Liver (tissue), 3 donors: Measurements from ENCODE around the gene DOCK1.

Source experiments
- EGR1 ChIP-seq, 2 donors: IDR thresholded peaks; 2 replicates each; pipeline ENCODE4 v1.6.1; 2016 to 2018; ENCODE audit warnings: antibody characterized with exemption in 2 of 2, low read depth in 2 of 2
- FOXA1 ChIP-seq: IDR thresholded peaks from 2 replicates; pipeline ENCODE4 v1.6.1; 2016; ENCODE audit warnings: antibody characterized with exemption
- GABPA ChIP-seq, 2 donors: IDR thresholded peaks in 1 of 2; conservative IDR thresholded peaks in 1 of 2; 2 replicates each; pipeline ENCODE4 v1.6.1; 2016; ENCODE audit warnings: antibody characterized with exemption in 2 of 2, mild to moderate bottlenecking in 1 of 2, moderate library complexity in 1 of 2
- HNF4A ChIP-seq, 2 donors: conservative IDR thresholded peaks; 2 replicates each; pipeline ENCODE4 v1.6.1; 2016; ENCODE audit warnings: antibody characterized with exemption in 2 of 2, mild to moderate bottlenecking in 2 of 2
- JUND ChIP-seq, 2 donors: IDR thresholded peaks; 2 replicates each; pipeline ENCODE4 v1.6.1; 2016; ENCODE audit warnings: antibody characterized with exemption in 2 of 2
- MAX ChIP-seq: IDR thresholded peaks from 2 replicates; pipeline ENCODE4 v1.6.1; 2016; ENCODE audit warnings: antibody characterized with exemption
- NR2F2 ChIP-seq: IDR thresholded peaks from 2 replicates; pipeline ENCODE4 v1.6.1; 2016; ENCODE audit warnings: antibody characterized with exemption
- RAD21 ChIP-seq, 2 donors: IDR thresholded peaks; 2 replicates each; pipeline ENCODE4 v1.6.1; 2016; ENCODE audit warnings: antibody characterized with exemption in 2 of 2, mild to moderate bottlenecking in 2 of 2
- REST ChIP-seq: IDR thresholded peaks from 2 replicates; pipeline ENCODE4 v1.6.1; 2016; ENCODE audit warnings: antibody characterized with exemption, mild to moderate bottlenecking
- SP1 ChIP-seq: IDR thresholded peaks from 2 replicates; pipeline ENCODE4 v1.6.1; 2018; ENCODE audit warnings: antibody characterized with exemption, mild to moderate bottlenecking
- TAF1 ChIP-seq: conservative IDR thresholded peaks from 2 replicates; pipeline ENCODE4 v1.6.1; 2016; ENCODE audit warnings: antibody characterized with exemption, mild to moderate bottlenecking
- ZBTB33 ChIP-seq: IDR thresholded peaks from 2 replicates; pipeline ENCODE4 v1.6.1; 2016; ENCODE audit warnings: antibody characterized with exemption
- TF ChIP-seq, protein P1 (sequence below): fragments of 150-350 bp; IDR thresholded peaks from 2 replicates; pipeline ENCODE4 v1.5.1; 2017; ENCODE audit warnings: improper control_type of control experiment, low read depth, low read length; ENCODE audit not compliant: missing input control
- TF ChIP-seq, protein P2 (sequence below): IDR thresholded peaks from 2 replicates; pipeline ENCODE4 v1.6.1; 2016; ENCODE audit warnings: antibody characterized with exemption
- donor health status: healthy.
- donor health status: healthy.

GRCh38 chr10:127259347-127259746 is 354.1 kb downstream of the DOCK1 start:
- TF ChIP-seq, protein P1, sequence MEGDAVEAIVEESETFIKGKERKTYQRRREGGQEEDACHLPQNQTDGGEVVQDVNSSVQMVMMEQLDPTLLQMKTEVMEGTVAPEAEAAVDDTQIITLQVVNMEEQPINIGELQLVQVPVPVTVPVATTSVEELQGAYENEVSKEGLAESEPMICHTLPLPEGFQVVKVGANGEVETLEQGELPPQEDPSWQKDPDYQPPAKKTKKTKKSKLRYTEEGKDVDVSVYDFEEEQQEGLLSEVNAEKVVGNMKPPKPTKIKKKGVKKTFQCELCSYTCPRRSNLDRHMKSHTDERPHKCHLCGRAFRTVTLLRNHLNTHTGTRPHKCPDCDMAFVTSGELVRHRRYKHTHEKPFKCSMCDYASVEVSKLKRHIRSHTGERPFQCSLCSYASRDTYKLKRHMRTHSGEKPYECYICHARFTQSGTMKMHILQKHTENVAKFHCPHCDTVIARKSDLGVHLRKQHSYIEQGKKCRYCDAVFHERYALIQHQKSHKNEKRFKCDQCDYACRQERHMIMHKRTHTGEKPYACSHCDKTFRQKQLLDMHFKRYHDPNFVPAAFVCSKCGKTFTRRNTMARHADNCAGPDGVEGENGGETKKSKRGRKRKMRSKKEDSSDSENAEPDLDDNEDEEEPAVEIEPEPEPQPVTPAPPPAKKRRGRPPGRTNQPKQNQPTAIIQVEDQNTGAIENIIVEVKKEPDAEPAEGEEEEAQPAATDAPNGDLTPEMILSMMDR = no peak
- TF ChIP-seq RAD21 (IDR thresholded peaks at IDR 0.05) (no peak), GABPA (IDR thresholded peaks at IDR 0.05 in 1 of 2, conservative IDR thresholded peaks at IDR 0.05 in 1 of 2) (no peak), REST (no peak), FOXA1 (no peak), MAX (no peak), ZBTB33 (no peak), SP1 (no peak), JUND (IDR thresholded peaks at IDR 0.05) (no peak), TAF1 (no peak), NR2F2 (no peak), EGR1 (IDR thresholded peaks at IDR 0.05; ENCODE audit: low read depth in 2 of 2) (no peak), HNF4A (conservative IDR thresholded peaks at IDR 0.05) (no peak)
- TF ChIP-seq, protein P2, sequence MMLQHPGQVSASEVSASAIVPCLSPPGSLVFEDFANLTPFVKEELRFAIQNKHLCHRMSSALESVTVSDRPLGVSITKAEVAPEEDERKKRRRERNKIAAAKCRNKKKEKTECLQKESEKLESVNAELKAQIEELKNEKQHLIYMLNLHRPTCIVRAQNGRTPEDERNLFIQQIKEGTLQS = no peak
